Esophagus squamous epithelium (tissue), 5 donors: Measurements from ENCODE around the gene SLC35F2. TPM values are rescaled to one million over a fixed set of nuclear protein-coding genes. Genes with fewer than 3 reads are reported as not detected.

Experiments used
- DNase-seq: peaks from one replicate; lab custom pipeline; 2025; lab: John Stamatoyannopoulos, UW
- H3K27ac ChIP-seq, 4 donors: fragments of 200-600 bp; sonication (generic); one replicate each; pipeline ENCODE4 v1.5.1; 2016 to 2019; ENCODE audit warnings: mild to moderate bottlenecking in 1 of 4
- H3K27me3 ChIP-seq, 4 donors: fragments of 200-600 bp; sonication (generic); 1 replicate in 3 of 4; 2 replicates in 1 of 4; pipeline versions ENCODE4 v1.5.1 to v1.6.0; 2017 to 2021; ENCODE audit warnings: antibody characterized with exemption in 1 of 4
- H3K36me3 ChIP-seq, 3 donors: fragments of 200-600 bp; sonication (generic); one replicate each; pipeline ENCODE4 v1.5.1; 2016 to 2019
- H3K4me1 ChIP-seq, 3 donors: fragments of 200-600 bp; sonication (generic); one replicate each; pipeline ENCODE4 v1.5.1; 2017 to 2019
- H3K4me3 ChIP-seq, 4 donors: fragments of 200-600 bp; sonication (generic); 1 replicate in 3 of 4; 2 replicates in 1 of 4; pipeline ENCODE4 v1.5.1; 2016 to 2019; ENCODE audit warnings: mild to moderate bottlenecking in 2 of 4, moderate library complexity in 1 of 4
- H3K9me3 ChIP-seq, 3 donors: fragments of 200-600 bp; sonication (generic); one replicate each; pipeline ENCODE4 v1.5.1; 2016 to 2019
- CTCF ChIP-seq, 6 experiments: fragments of 450-650 bp in 4 of 6; fragments of 200-600 bp in 2 of 6; sonication (generic) in 2 of 6; IDR thresholded peaks; one replicate each; pipeline ENCODE4 v1.5.1; 2016 to 2019; ENCODE audit warnings: antibody characterized with exemption in 6 of 6, mild to moderate bottlenecking in 4 of 6, moderate library complexity in 4 of 6
- POLR2A ChIP-seq, 4 donors: fragments of 450-650 bp; IDR thresholded peaks; one replicate each; pipeline ENCODE4 v1.6.1; 2017; ENCODE audit warnings: antibody characterized with exemption in 4 of 4, mild to moderate bottlenecking in 4 of 4, moderate library complexity in 3 of 4
- WGBS, 2 donors: methylation state at CpG; one replicate each; pipeline ENCODE4 v1.1.5; 2018; 5-methylcytosine and 5-hydroxymethylcytosine counted together
- intact Hi-C: fragments of 100-400 bp; cut with DNase I; formaldehyde crosslinking; loops from one replicate; pipeline ENCODE4 v1.15.0; 2022
- total RNA-seq, 4 donors: library from RNA; depleted of rRNA; stranded (reverse); fragments of >200 nt; gene quantifications; one replicate each; pipeline ENCODE4 v1.1.0, GENCODE V29; 2016
- donor health status: DM: yes; HTN: yes; CAD: no.

Gene SLC35F2
- total RNA-seq, 4 donors from 2014 or later: 12.6 to 24.0 (median 17.2) TPM

- Histone ChIP-seq H3K27ac (no peak overlapping the region), H3K4me3 (no peak overlapping the region), H3K27me3 (no peaks in the 10 kb centered on the region), H3K9me3 (no peaks in the 10 kb centered on the region), H3K36me3 (no peaks in the 10 kb centered on the region), H3K4me1 (no peaks in the 10 kb centered on the region)
- intact Hi-C loops: no loop called here
- no peak for DNase-seq
- WGBS, 2 donors: 71 to 81% methylated on average over 1 of the region's 1 CpG
- TF ChIP-seq CTCF (IDR thresholded peaks at IDR 0.05): no peak
- TF ChIP-seq POLR2A (IDR thresholded peaks at IDR 0.05): no peak
Measured at GRCh38 chr11:107756553-107756952, 102.0 kb downstream of the SLC35F2 start.

- Histone ChIP-seq H3K36me3 (no peaks in the 10 kb centered on the region), H3K4me1 (no peaks in the 10 kb centered on the region), H3K27me3 (no peaks in the 10 kb centered on the region), H3K9me3 (no peaks in the 10 kb centered on the region), H3K4me3 (no peak overlapping the region), H3K27ac (no peak overlapping the region)
- TF ChIP-seq CTCF (IDR thresholded peaks at IDR 0.05): no peak
- no peak for TF ChIP-seq POLR2A (IDR thresholded peaks at IDR 0.05)
- intact Hi-C loops: no loop called here
- 54 to 57% methylated on average over 2 of the region's 2 CpGs for WGBS, 2 donors
- DNase-seq: no peak
Measured at GRCh38 chr11:107752949-107753822, 105.4 kb downstream of the SLC35F2 start.

DNA sequence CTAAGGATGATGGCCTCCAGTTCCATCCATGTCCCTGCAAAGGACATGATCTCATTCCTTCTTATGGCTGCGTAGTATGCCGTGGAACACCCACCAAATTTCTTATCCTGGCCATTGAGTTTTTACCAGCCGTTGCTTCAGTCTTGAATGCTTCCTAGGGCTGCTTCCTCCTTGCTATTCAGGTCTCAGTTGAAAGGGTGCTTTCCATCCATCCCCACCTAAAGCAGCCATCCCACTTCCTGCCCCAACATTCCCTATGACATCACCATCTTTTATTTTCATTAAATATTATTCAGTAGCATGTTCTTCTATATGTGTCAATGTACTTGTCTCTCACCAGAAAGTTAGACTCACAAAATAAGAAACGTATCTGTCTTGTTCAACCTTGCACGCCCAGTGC lies 106.1 kb downstream of the SLC35F2 start:
- H3K27me3 ChIP-seq: no peaks in the 10 kb centered on the region
- H3K27ac ChIP-seq: no peak overlapping the region
- WGBS, 2 donors: 50 to 66% methylated on average over 5 of the region's 5 CpGs
- no peak for DNase-seq
- H3K4me3 ChIP-seq: no peak overlapping the region
- H3K36me3 ChIP-seq: no peaks in the 10 kb centered on the region
- no peaks in the 10 kb centered on the region for H3K9me3 ChIP-seq
- intact Hi-C loops: no loop called here
- TF ChIP-seq CTCF (IDR thresholded peaks at IDR 0.05): no peak
- TF ChIP-seq POLR2A (IDR thresholded peaks at IDR 0.05): no peak
- no peaks in the 10 kb centered on the region for H3K4me1 ChIP-seq

- H3K9me3 ChIP-seq: no peaks in the 10 kb centered on the region
- intact Hi-C loops: no loop called here
- WGBS, 2 donors: 75 to 86% methylated on average over 9 of the region's 9 CpGs
- no peaks in the 10 kb centered on the region for H3K4me1 ChIP-seq
- TF ChIP-seq POLR2A (IDR thresholded peaks at IDR 0.05) (no peak), CTCF (IDR thresholded peaks at IDR 0.05) (no peak)
- H3K36me3 ChIP-seq: no peaks in the 10 kb centered on the region
- no peak for DNase-seq
- H3K27me3 ChIP-seq: no peaks in the 10 kb centered on the region
- H3K27ac ChIP-seq: no peak overlapping the region
- H3K4me3 ChIP-seq: no peak overlapping the region
Measured at GRCh38 chr11:107751082-107751481, 107.5 kb downstream of the SLC35F2 start.

- intact Hi-C loops: no loop called here
- no peaks in the 10 kb centered on the region for H3K9me3 ChIP-seq
- no peak overlapping the region for H3K4me3 ChIP-seq
- no peaks in the 10 kb centered on the region for H3K4me1 ChIP-seq
- H3K36me3 ChIP-seq: no peaks in the 10 kb centered on the region
- no peaks in the 10 kb centered on the region for H3K27me3 ChIP-seq
- no peak for DNase-seq
- TF ChIP-seq POLR2A (IDR thresholded peaks at IDR 0.05): no peak
- WGBS, 2 donors: 77 to 81% methylated on average over 3 to 13 of the region's 15 CpGs
- H3K27ac ChIP-seq: no peak overlapping the region
Measured at GRCh38 chr11:107750313-107750712, 108.3 kb downstream of the SLC35F2 start.
